ENCODE data around the gene SH3PXD2B.

- TF ChIP-seq CTCF (IDR thresholded peaks at IDR 0.05): no peak
- TF ChIP-seq POLR2A (IDR thresholded peaks at IDR 0.05): no peak
Measured at GRCh38 chr5:172496671-172497371, 42.5 kb upstream of the SH3PXD2B start.
